Measurements from ENCODE around the gene IZUMO1.
"Not testable (repeated sequence)": the region's sequence is repeated elsewhere in the genome, so short reads cannot be mapped to it uniquely, and the experiment has no call there.

Gene IZUMO1

DNA sequence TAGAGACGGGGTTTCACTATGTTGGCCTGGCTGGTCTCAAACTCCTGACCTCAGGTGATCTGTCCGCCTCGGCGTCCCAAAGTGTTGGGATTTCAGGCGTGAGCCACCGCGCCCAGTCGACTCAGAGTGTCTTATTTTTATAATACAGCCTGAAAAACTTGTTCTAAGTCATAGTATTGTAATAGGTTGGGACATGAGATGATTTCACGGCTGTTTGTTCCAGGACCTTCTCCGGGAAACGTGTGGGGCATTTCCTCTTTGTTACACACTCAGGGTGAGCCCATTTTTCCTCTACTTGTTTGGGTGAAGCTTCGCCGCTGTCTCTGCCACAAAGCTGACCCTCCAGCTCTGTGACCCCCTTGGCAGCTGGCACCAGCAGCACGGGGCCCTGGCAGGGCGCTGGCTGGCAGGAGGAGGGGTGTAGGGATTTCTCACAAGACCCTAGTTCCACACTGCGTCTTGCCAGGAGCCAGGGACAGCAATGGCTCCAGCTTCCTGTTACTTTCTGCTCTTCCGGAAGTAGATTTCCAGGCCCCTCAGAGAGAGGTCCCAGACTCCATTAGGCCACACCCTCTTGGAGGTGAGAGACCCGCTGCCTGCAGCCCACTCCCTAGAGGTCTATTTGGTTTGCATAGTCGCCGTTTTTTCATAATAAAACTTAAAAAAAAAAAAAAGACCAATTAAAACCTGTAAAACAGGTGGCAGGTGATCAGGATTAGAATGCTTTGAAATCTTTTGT lies 24.2 kb upstream of the IZUMO1 start:
- no peak overlapping the region for H2AFZ ChIP-seq (ENCODE audit: low read depth, low read length, severe bottlenecking)
- no peaks in the 10 kb centered on the region for H3K9me2 ChIP-seq (replicated peaks; ENCODE audit: insufficient read depth, low read length)
- H4K20me1 ChIP-seq (ENCODE audit: low read depth, low read length) = no peaks in the 10 kb centered on the region
- no peak overlapping the region for H3K4me3 ChIP-seq (ENCODE audit: insufficient read depth, low read length, poor library complexity, severe bottlenecking)
- H3K79me2 ChIP-seq (ENCODE audit: insufficient read depth, low read length) = no peaks in the 10 kb centered on the region
- no peaks in the 10 kb centered on the region for H3K9me3 ChIP-seq (ENCODE audit: insufficient read depth, low read length)
- no peak overlapping the region for H3K9ac ChIP-seq (ENCODE audit: low read length)
- no peak overlapping the region for H3K4me2 ChIP-seq (ENCODE audit: low read depth, low read length, poor library complexity, severe bottlenecking)
- no peaks in the 10 kb centered on the region for H3K27me3 ChIP-seq (ENCODE audit: low read length)
- H3K27ac ChIP-seq (ENCODE audit: low read depth, low read length) = no peak overlapping the region
- H3K36me3 ChIP-seq (ENCODE audit: low read length) = no peaks in the 10 kb centered on the region
- no peak for TF ChIP-seq EZH2phosphoT487 (conservative IDR thresholded peaks at IDR 0.05; ENCODE audit: low read length)
- TF ChIP-seq, protein P1, sequence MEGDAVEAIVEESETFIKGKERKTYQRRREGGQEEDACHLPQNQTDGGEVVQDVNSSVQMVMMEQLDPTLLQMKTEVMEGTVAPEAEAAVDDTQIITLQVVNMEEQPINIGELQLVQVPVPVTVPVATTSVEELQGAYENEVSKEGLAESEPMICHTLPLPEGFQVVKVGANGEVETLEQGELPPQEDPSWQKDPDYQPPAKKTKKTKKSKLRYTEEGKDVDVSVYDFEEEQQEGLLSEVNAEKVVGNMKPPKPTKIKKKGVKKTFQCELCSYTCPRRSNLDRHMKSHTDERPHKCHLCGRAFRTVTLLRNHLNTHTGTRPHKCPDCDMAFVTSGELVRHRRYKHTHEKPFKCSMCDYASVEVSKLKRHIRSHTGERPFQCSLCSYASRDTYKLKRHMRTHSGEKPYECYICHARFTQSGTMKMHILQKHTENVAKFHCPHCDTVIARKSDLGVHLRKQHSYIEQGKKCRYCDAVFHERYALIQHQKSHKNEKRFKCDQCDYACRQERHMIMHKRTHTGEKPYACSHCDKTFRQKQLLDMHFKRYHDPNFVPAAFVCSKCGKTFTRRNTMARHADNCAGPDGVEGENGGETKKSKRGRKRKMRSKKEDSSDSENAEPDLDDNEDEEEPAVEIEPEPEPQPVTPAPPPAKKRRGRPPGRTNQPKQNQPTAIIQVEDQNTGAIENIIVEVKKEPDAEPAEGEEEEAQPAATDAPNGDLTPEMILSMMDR (IDR thresholded peaks at IDR 0.05; ENCODE audit: insufficient read depth, low read length, poor library complexity, severe bottlenecking) = no peak
- no peaks in the 10 kb centered on the region for H3F3A ChIP-seq (ENCODE audit: insufficient read depth)

DNA sequence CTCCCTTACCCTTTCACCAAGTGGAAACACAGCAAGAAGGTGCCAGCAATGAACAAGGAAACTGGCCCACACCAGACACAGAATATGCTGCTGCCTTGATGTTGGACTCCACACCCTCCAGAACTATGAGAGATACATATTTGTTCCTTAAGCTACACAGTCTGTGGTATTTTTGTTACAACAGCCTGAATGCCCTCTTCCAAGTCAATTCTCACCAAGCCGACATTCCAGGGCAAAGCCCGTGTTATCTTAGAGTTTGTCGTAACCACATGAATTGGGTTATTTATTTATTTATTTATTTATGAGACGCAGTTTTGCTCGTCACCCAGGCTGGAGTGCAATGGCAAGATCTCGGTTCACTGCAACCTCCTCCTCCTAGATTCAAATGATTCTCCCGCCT lies 23.6 kb upstream of the IZUMO1 start:
- Histone ChIP-seq H4K20me1 (ENCODE audit: low read depth, low read length) (no peaks in the 10 kb centered on the region), H3K27ac (ENCODE audit: low read depth, low read length) (no peak overlapping the region), H3K79me2 (ENCODE audit: insufficient read depth, low read length) (no peaks in the 10 kb centered on the region), H3K4me2 (ENCODE audit: low read depth, low read length, poor library complexity, severe bottlenecking) (no peak overlapping the region), H3K4me3 (ENCODE audit: insufficient read depth, low read length, poor library complexity, severe bottlenecking) (no peak overlapping the region), H3K27me3 (ENCODE audit: low read length) (no peaks in the 10 kb centered on the region), H3K9me2 (replicated peaks; ENCODE audit: insufficient read depth, low read length) (no peaks in the 10 kb centered on the region), H3F3A (ENCODE audit: insufficient read depth) (no peaks in the 10 kb centered on the region), H3K9ac (ENCODE audit: low read length) (no peak overlapping the region), H2AFZ (ENCODE audit: low read depth, low read length, severe bottlenecking) (no peak overlapping the region), H3K36me3 (ENCODE audit: low read length) (no peaks in the 10 kb centered on the region), H3K9me3 (ENCODE audit: insufficient read depth, low read length) (no peaks in the 10 kb centered on the region)
- TF ChIP-seq, protein P1 (IDR thresholded peaks at IDR 0.05; ENCODE audit: insufficient read depth, low read length, poor library complexity, severe bottlenecking) = no peak
- TF ChIP-seq EZH2phosphoT487 (conservative IDR thresholded peaks at IDR 0.05; ENCODE audit: low read length) = no peak

DNA sequence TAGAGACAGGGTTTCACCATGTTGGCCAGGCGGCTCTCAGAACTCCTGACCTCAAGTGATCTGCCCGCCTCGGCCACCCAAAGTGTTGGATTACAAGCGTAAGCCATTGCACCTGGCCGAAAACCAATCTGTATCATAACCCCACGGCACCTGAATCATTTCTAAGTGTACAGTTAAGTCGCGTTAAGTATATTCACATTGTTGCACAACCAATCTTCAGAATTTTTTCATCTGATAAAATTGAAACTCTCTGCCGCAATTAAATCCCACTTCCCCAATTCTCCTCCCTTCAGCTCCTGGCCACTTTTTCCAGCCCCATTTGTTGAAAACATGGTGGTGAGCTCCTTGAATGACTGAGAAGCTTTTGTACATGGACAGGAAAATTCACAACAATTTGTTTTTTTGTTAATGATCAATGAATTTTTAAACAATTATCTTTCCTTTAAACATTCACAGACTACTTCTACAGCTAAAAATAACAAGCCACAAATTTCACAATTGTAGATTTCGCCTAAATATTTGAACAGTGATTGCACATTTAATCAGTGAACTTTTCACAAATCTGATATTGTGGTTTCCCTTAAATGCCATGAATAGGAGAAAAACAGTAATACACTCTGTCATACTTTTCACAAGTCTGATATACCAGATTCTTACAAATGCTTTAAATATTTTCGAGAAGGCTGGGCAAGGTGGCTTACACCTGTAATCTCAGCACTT lies 22.4 kb upstream of the IZUMO1 start:
- Histone ChIP-seq H3K4me2 (ENCODE audit: low read depth, low read length, poor library complexity, severe bottlenecking) (no peak overlapping the region), H3K4me3 (ENCODE audit: insufficient read depth, low read length, poor library complexity, severe bottlenecking) (no peak overlapping the region), H2AFZ (ENCODE audit: low read depth, low read length, severe bottlenecking) (no peak overlapping the region), H3K9me3 (ENCODE audit: insufficient read depth, low read length) (no peaks in the 10 kb centered on the region), H3K79me2 (ENCODE audit: insufficient read depth, low read length) (no peaks in the 10 kb centered on the region), H3K9ac (ENCODE audit: low read length) (no peak overlapping the region), H4K20me1 (ENCODE audit: low read depth, low read length) (no peaks in the 10 kb centered on the region), H3F3A (ENCODE audit: insufficient read depth) (no peaks in the 10 kb centered on the region), H3K27me3 (ENCODE audit: low read length) (no peaks in the 10 kb centered on the region), H3K27ac (ENCODE audit: low read depth, low read length) (no peak overlapping the region), H3K36me3 (ENCODE audit: low read length) (no peaks in the 10 kb centered on the region), H3K9me2 (replicated peaks; ENCODE audit: insufficient read depth, low read length) (no peaks in the 10 kb centered on the region)
- TF ChIP-seq, protein P1 (IDR thresholded peaks at IDR 0.05; ENCODE audit: insufficient read depth, low read length, poor library complexity, severe bottlenecking) = no peak
- TF ChIP-seq EZH2phosphoT487 (conservative IDR thresholded peaks at IDR 0.05; ENCODE audit: low read length) = no peak

DNA sequence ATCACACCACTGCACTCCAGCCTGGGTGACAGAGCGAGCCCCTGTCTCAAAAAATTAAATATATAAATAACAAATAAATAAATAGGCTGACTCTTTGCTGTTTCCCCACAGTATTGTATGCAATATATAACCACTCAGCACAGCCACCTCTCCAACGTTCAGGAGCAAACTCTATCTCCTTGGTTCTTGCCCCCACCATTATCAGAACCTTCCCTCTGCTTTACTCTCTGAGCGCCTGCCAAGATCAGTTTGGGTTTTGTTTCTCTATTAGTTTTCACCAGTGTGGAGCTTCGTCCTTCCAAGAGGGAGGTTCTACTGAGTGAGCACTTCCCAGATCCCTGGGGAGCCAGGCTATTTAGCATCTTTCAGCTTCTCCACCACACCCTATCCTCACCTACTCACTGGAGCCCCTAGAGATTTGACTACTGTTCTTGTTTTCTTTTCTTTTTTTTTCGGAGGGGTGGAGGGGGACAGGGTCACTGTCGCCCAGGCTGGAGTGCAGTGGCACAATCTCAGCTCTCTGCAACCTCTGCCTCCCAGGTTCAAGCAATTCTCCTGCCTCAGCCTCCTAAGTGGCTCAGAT lies 21.6 kb upstream of the IZUMO1 start:
- H3K27ac ChIP-seq (ENCODE audit: low read depth, low read length); H3F3A ChIP-seq (ENCODE audit: insufficient read depth); H2AFZ ChIP-seq (ENCODE audit: low read depth, low read length, severe bottlenecking); H3K79me2 ChIP-seq (ENCODE audit: insufficient read depth, low read length); H3K4me3 ChIP-seq (ENCODE audit: insufficient read depth, low read length, poor library complexity, severe bottlenecking); H3K9me2 ChIP-seq (replicated peaks; ENCODE audit: insufficient read depth, low read length); H3K9me3 ChIP-seq (ENCODE audit: insufficient read depth, low read length); H3K4me2 ChIP-seq (ENCODE audit: low read depth, low read length, poor library complexity, severe bottlenecking); H3K27me3 ChIP-seq (ENCODE audit: low read length); H4K20me1 ChIP-seq (ENCODE audit: low read depth, low read length); H3K36me3 ChIP-seq (ENCODE audit: low read length); H3K9ac ChIP-seq (ENCODE audit: low read length): not testable (repeated sequence)

DNA sequence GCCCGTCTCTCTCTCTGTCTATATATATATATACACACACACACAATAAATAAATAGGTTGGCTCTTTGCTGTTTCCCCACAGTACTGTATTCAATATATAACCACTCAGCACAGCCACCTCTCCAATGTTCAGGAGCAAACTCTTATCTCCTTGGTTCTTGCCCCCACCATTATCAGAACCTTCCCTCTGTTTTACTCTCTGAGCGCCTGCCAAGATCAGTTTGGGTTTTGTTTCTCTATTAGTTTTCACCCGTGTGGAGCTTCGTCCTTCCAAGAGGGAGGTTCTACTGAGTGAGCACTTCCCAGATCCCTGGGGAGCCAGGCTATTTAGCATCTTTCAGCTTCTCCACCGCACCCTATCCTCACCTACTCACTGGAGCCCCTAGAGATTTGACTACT lies 19.1 kb upstream of the IZUMO1 start:
- not testable (repeated sequence) for H3K9me2 ChIP-seq (replicated peaks; ENCODE audit: insufficient read depth, low read length); H2AFZ ChIP-seq (ENCODE audit: low read depth, low read length, severe bottlenecking); H3K4me2 ChIP-seq (ENCODE audit: low read depth, low read length, poor library complexity, severe bottlenecking); H3K27ac ChIP-seq (ENCODE audit: low read depth, low read length); H3K79me2 ChIP-seq (ENCODE audit: insufficient read depth, low read length); H3K9ac ChIP-seq (ENCODE audit: low read length); H3K27me3 ChIP-seq (ENCODE audit: low read length); H3F3A ChIP-seq (ENCODE audit: insufficient read depth); H3K4me3 ChIP-seq (ENCODE audit: insufficient read depth, low read length, poor library complexity, severe bottlenecking); H3K36me3 ChIP-seq (ENCODE audit: low read length); H3K9me3 ChIP-seq (ENCODE audit: insufficient read depth, low read length); H4K20me1 ChIP-seq (ENCODE audit: low read depth, low read length)

Measured in SU-DHL-6 (cell line).